K562 (cell line): Measurements from ENCODE around the gene NACAD. TPM values are rescaled to one million over a fixed set of nuclear protein-coding genes. Genes with fewer than 3 reads are reported as not detected.

Source experiments
- ATAC-seq: fragments of 200-7000 bp; cut with Tn5 transposase; 3 replicates; pipeline ENCODE4 v1.9.1; 2020; ENCODE audit warnings: moderate library complexity
- BruUV-seq: library from RNA; stranded (reverse); fragments of 400-500 nt; replicated peaks from 2 replicates; lab custom pipeline; 2021; lab: Mats Ljungman, UMichigan
- CTCF ChIA-PET: fragments of 300-600 bp; formaldehyde crosslinking; extraction: SDS; loops from one replicate; lab custom pipeline; 2021; ENCODE audit warnings: low intra/inter-chr PET ratio; lab: Yijun Ruan, JAX
- POLR2A ChIA-PET: fragments of 300-600, 350-650 bp; sonication (Branson Sonifier 250); formaldehyde crosslinking; extraction: SDS; loops from one replicate; lab custom pipeline; 2021; ENCODE audit warnings: antibody characterized with exemption, inconsistent platforms; lab: Yijun Ruan, JAX
- DNase-seq, 4 experiments: peaks; one replicate each; pipeline versions ENCODE4 v3.0.0 to v3.0.0-alpha.2; 2011 to 2018; ENCODE audit warnings: low spot score in 3 of 4, mixed read lengths in 3 of 4; ENCODE audit errors: extremely low read depth in 1 of 4
- FAIRE-seq: peaks from 2 replicates; lab custom pipeline; 2011; peaks lifted over from hg19 to GRCh38; lab: Jason Lieb, UNC
- H2AFZ ChIP-seq: 2 replicates; pipeline ENCODE4 v1.6.0; 2011; ENCODE audit warnings: low read depth, low read length, control low read depth, inconsistent platforms
- H3K27ac ChIP-seq: fragments of 200-600 bp; 3 replicates; pipeline ENCODE4 v1.8.0; 2011; ENCODE audit warnings: low read depth, mild to moderate bottlenecking, control low read depth, inconsistent platforms, low read length, moderate library complexity, mixed read lengths; ENCODE audit errors: extremely low read depth
- H3K27me3 ChIP-seq, 2 experiments: fragments of 300-600 bp in 1 of 2; 2 replicates in 1 of 2; 3 replicates in 1 of 2; pipeline versions ENCODE4 v1.6.0 to v1.8.0; 2011; ENCODE audit warnings: inconsistent platforms in 2 of 2, low read length in 2 of 2, mild to moderate bottlenecking in 1 of 2, mixed read lengths in 1 of 2, moderate library complexity in 1 of 2; ENCODE audit not compliant: control insufficient read depth in 2 of 2, insufficient read depth in 2 of 2
- H3K36me3 ChIP-seq: fragments of 300-600 bp; 3 replicates; pipeline ENCODE4 v1.8.0; 2011; ENCODE audit warnings: mild to moderate bottlenecking, low read length, inconsistent platforms; ENCODE audit not compliant: control insufficient read depth, insufficient read depth
- H3K4me1 ChIP-seq, 2 experiments: fragments of 200-600 bp in 1 of 2; replicated peaks in 1 of 2; 2 replicates in 1 of 2; 3 replicates in 1 of 2; pipeline versions ENCODE4 v1.5.1 to v1.8.0; 2011; ENCODE audit warnings: inconsistent platforms in 2 of 2, low read length in 2 of 2, mild to moderate bottlenecking in 1 of 2, mixed read lengths in 1 of 2, moderate library complexity in 1 of 2; ENCODE audit not compliant: control insufficient read depth in 2 of 2, insufficient read depth in 2 of 2
- H3K4me2 ChIP-seq: 2 replicates; pipeline ENCODE4 v1.6.1; 2011; ENCODE audit warnings: low read length, control low read depth, inconsistent platforms, mixed read lengths; ENCODE audit not compliant: insufficient read depth
- H3K4me3 ChIP-seq: fragments of 200-600 bp; sonication (generic), shearing (Covaris generic); 2 replicates; pipeline ENCODE4 v1.5.1; 2016; ENCODE audit warnings: control low read depth, inconsistent platforms
- H3K79me2 ChIP-seq: fragments of 200-600 bp; 3 replicates; pipeline ENCODE4 v1.8.0; 2011; ENCODE audit warnings: low read length, inconsistent platforms; ENCODE audit not compliant: control insufficient read depth, insufficient read depth
- H3K9ac ChIP-seq, 2 experiments: 2 replicates each; pipeline versions ENCODE4 v1.6.0 to v1.6.1; 2011; ENCODE audit warnings: low read depth in 2 of 2, low read length in 2 of 2, control low read depth in 1 of 2, inconsistent platforms in 1 of 2, mild to moderate bottlenecking in 1 of 2, mixed read lengths in 1 of 2; ENCODE audit not compliant: insufficient read depth in 1 of 2
- H3K9me1 ChIP-seq: one replicate; pipeline ENCODE4 v1.6.0; 2011; ENCODE audit warnings: inconsistent platforms, mild to moderate bottlenecking, low read length, moderate library complexity; ENCODE audit not compliant: control insufficient read depth, insufficient read depth
- H3K9me3 ChIP-seq: replicated peaks from 2 replicates; pipeline ENCODE4 v1.5.1; 2011; ENCODE audit warnings: low read depth, low read length, inconsistent platforms; ENCODE audit not compliant: control insufficient read depth, insufficient read depth
- H4K20me1 ChIP-seq: replicated peaks from 2 replicates; pipeline ENCODE4 v1.6.1; 2011; ENCODE audit warnings: low read length, inconsistent platforms, mixed read lengths; ENCODE audit not compliant: control insufficient read depth, insufficient read depth
- GABPB1 ChIP-seq: sonication (generic); formaldehyde crosslinking; IDR thresholded peaks from 2 replicates; pipeline ENCODE4 v1.8.0; 2022; ENCODE audit warnings: mild to moderate bottlenecking, missing genetic modification reagents
- GTF2E2 ChIP-seq: fragments of 200-800 bp; sonication (Bioruptor generic); IDR thresholded peaks from 2 replicates; pipeline ENCODE4 v1.6.1; 2016; ENCODE audit warnings: missing genetic modification characterization, missing compliant biosample characterization
- HDGF ChIP-seq: fragments of 450-650 bp; IDR thresholded peaks from 2 replicates; pipeline ENCODE4 v1.6.1; 2016
- HNRNPK ChIP-seq: fragments of 200-400 bp; formaldehyde crosslinking; IDR thresholded peaks from one replicate; pipeline ENCODE4 v1.6.1; 2018; ENCODE audit warnings: mild to moderate bottlenecking, low read depth, low read length; ENCODE audit not compliant: poor library complexity, severe bottlenecking
- MIER1 ChIP-seq: fragments of 450-650 bp; IDR thresholded peaks from 2 replicates; pipeline ENCODE4 v1.6.1; 2016; ENCODE audit warnings: antibody characterized with exemption, mild to moderate bottlenecking, low read depth
- RUNX1 ChIP-seq: sonication (generic); IDR thresholded peaks from 2 replicates; pipeline ENCODE4 v1.6.1; 2016; ENCODE audit warnings: antibody characterized with exemption, low read depth
- SAP30 ChIP-seq: fragments of 200-600 bp; sonication (generic); IDR thresholded peaks from 2 replicates; pipeline ENCODE4 v1.6.1; 2012; ENCODE audit warnings: borderline replicate concordance, low read depth, mild to moderate bottlenecking, moderate library complexity, low read length, control low read depth, inconsistent platforms; ENCODE audit not compliant: insufficient read depth, poor library complexity, severe bottlenecking
- SREBF2 ChIP-seq: sonication (generic); formaldehyde crosslinking; IDR thresholded peaks from 2 replicates; pipeline ENCODE4 v1.4.0; 2020; ENCODE audit warnings: mild to moderate bottlenecking, missing genetic modification reagents
- SRSF7 ChIP-seq: fragments of 200-400 bp; formaldehyde crosslinking; optimal IDR thresholded peaks from 2 replicates; pipeline ENCODE3; 2017; ENCODE audit warnings: mild to moderate bottlenecking, low read depth, low read length
- TAF1 ChIP-seq: IDR thresholded peaks from 2 replicates; pipeline ENCODE4 v1.6.1; 2011; ENCODE audit warnings: mild to moderate bottlenecking, low read length, moderate library complexity; ENCODE audit not compliant: insufficient read depth, control insufficient read depth, severe bottlenecking; ENCODE audit errors: extremely low read depth
- TBL1XR1 ChIP-seq, 2 experiments: IDR thresholded peaks; 2 replicates each; pipeline ENCODE4 v1.6.1; 2012; ENCODE audit warnings: improper control_type of control experiment in 2 of 2, low read length in 2 of 2, mild to moderate bottlenecking in 1 of 2
- ZNF41 ChIP-seq: fragments of 250-450 bp; sonication (Bioruptor Pico); conservative IDR thresholded peaks from 2 replicates; pipeline ENCODE4 v1.4.0; 2020; ENCODE audit warnings: mild to moderate bottlenecking
- WGBS: fragments of 100-300 bp; shearing (Covaris generic); methylation state at CpG from one replicate; pipeline ENCODE4 v1.1.6; 2016; ENCODE audit warnings: low coverage, mixed read lengths; ENCODE audit not compliant: insufficient coverage; ENCODE audit errors: missing lambda C conversion rate; 5-methylcytosine and 5-hydroxymethylcytosine counted together
- in situ Hi-C: fragments of 300-500 bp; cut with MboI; formaldehyde crosslinking; loops from 4 replicates; pipeline ENCODE4 v1.15.0; 2018; ENCODE audit warnings: inconsistent platforms, mixed read lengths
- intact Hi-C: fragments of 100-400 bp; cut with micrococcal nuclease; formaldehyde crosslinking; loops from 2 replicates; pipeline ENCODE4 v1.14.2; 2022
- polyA plus RNA-seq, 8 experiments: library from polyadenylated mRNA; depleted of rRNA in 4 of 8; stranded (reverse) in 5 of 8; unstranded in 3 of 8; fragments of >200 nt; fragmentation: Nextera tagmentation in 2 of 8; fragmentation: Illumina TruSeq in 1 of 8; extraction: Ambion mirVana in 2 of 8; extraction: Trizol in 1 of 8; gene quantifications; 2 replicates each; pipeline versions ENCODE4 v1.2.1 to v1.2.3, GENCODE V29; 2011 to 2014; ENCODE audit warnings: inconsistent platforms in 1 of 8, missing spikeins in 1 of 8
- total RNA-seq, 7 experiments: library from RNA; depleted of rRNA in 6 of 7; stranded (reverse); fragments of >200 nt in 6 of 7; fragmentation: Illumina TruSeq in 2 of 7; extraction: Trizol in 2 of 7; gene quantifications; 2 replicates each; pipeline versions ENCODE4 v1.2.1 to v1.2.3, GENCODE V29; 2011 to 2021; ENCODE audit warnings: low replicate concordance in 1 of 7
- TF ChIP-seq, protein P1 (sequence below): sonication (generic); IDR thresholded peaks from 2 replicates; pipeline ENCODE4 v1.6.1; 2016
- TF ChIP-seq, protein P2 (sequence below): IDR thresholded peaks from 3 replicates; pipeline ENCODE4 v1.6.1; 2011; ENCODE audit warnings: borderline replicate concordance, mild to moderate bottlenecking, moderate library complexity; ENCODE audit not compliant: insufficient read length; ENCODE audit errors: extremely low read depth
- TF ChIP-seq, protein P3 (sequence below): fragments of 250-450 bp; sonication (Bioruptor Pico); IDR thresholded peaks from 2 replicates; pipeline ENCODE4 v1.8.0; 2021; ENCODE audit warnings: mild to moderate bottlenecking, moderate library complexity
- TF ChIP-seq, protein P4 (sequence below): fragments of 250-450 bp; sonication (Bioruptor Pico); IDR thresholded peaks from 2 replicates; pipeline ENCODE4 v1.8.0; 2022; ENCODE audit warnings: moderate library complexity, mild to moderate bottlenecking, inconsistent platforms

The NACAD gene
- total and polyA plus RNA-seq, 9 of the 15 experiments (the other 6 are each of a cell fraction or from before 2014, with no cell fraction given) = under 0.01 to 0.03 (median 0.02) TPM; not detected in 5

DNA sequence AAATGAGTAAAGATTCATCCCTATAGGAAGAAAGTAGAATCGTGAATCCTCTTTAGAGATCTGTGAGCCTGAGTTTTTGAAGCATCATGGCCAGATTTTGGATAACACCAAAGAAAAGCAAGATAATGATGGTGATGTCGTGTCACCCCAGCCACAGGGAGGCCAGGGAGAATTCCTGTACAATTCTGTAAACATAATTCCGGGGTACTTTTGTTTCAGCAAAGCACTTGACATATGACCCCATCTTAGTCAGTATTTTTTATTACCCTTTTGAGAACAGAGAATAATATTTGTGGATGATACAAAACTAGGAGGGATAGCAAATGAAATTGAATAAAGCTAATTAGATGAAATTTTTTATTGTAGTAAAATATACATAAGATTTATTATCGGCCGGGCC, 33.8 kb downstream of the NACAD start:
- FAIRE-seq (no peak), DNase-seq (no peak), ATAC-seq (no peak)
- ChIA-PET CTCF (no interaction called here), POLR2A (interaction anchor here (0.5 to 1.4 kb wide), 4 partner anchors 9 to 70 kb away, joined by 3 to 5 read pairs (median 3); partner anchors contain the start of gene TBRG4)
- H3K36me3 ChIP-seq = peaks cover 25% of the 10 kb centered on the region; the same call in 2 of the 3 replicates
- no peak overlapping the region for H3K4me3 ChIP-seq
- H3K9me3 ChIP-seq = no peaks in the 10 kb centered on the region
- BruUV-seq = no TSS peak
- no peak overlapping the region for H3K9ac ChIP-seq
- 75% methylated on average over 5 of the region's 5 CpGs for WGBS
- intact Hi-C loops (no loop called here), in situ Hi-C loops (no loop called here)
- no peak overlapping the region for H2AFZ ChIP-seq
- H3K27me3 ChIP-seq = no peaks in the 10 kb centered on the region
- no peaks in the 10 kb centered on the region for H4K20me1 ChIP-seq
- no peaks in the 10 kb centered on the region for H3K4me1 ChIP-seq
- no peaks in the 10 kb centered on the region for H3K9me1 ChIP-seq
- H3K79me2 ChIP-seq = peaks cover 17% of the 10 kb centered on the region
- H3K27ac ChIP-seq = no peak overlapping the region
- H3K4me2 ChIP-seq = no peak overlapping the region
- TF ChIP-seq HDGF (no peak), HNRNPK (no peak), GABPB1 (CRISPR knock-in tag) (no peak), RUNX1 (no peak), MIER1 (no peak), GTF2E2 (tag) (no peak), TAF1 (no peak), ZNF41 (CRISPR knock-in tag) (no peak), SREBF2 (CRISPR knock-in tag) (no peak), TBL1XR1 (IDR thresholded peaks at IDR 0.05; ENCODE audit: low read length in 2 of 2) (no peak), SAP30 (no peak), SRSF7 (no peak)
- TF ChIP-seq, protein P1, sequence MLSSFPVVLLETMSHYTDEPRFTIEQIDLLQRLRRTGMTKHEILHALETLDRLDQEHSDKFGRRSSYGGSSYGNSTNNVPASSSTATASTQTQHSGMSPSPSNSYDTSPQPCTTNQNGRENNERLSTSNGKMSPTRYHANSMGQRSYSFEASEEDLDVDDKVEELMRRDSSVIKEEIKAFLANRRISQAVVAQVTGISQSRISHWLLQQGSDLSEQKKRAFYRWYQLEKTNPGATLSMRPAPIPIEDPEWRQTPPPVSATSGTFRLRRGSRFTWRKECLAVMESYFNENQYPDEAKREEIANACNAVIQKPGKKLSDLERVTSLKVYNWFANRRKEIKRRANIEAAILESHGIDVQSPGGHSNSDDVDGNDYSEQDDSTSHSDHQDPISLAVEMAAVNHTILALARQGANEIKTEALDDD = no peak
- TF ChIP-seq, protein P2, sequence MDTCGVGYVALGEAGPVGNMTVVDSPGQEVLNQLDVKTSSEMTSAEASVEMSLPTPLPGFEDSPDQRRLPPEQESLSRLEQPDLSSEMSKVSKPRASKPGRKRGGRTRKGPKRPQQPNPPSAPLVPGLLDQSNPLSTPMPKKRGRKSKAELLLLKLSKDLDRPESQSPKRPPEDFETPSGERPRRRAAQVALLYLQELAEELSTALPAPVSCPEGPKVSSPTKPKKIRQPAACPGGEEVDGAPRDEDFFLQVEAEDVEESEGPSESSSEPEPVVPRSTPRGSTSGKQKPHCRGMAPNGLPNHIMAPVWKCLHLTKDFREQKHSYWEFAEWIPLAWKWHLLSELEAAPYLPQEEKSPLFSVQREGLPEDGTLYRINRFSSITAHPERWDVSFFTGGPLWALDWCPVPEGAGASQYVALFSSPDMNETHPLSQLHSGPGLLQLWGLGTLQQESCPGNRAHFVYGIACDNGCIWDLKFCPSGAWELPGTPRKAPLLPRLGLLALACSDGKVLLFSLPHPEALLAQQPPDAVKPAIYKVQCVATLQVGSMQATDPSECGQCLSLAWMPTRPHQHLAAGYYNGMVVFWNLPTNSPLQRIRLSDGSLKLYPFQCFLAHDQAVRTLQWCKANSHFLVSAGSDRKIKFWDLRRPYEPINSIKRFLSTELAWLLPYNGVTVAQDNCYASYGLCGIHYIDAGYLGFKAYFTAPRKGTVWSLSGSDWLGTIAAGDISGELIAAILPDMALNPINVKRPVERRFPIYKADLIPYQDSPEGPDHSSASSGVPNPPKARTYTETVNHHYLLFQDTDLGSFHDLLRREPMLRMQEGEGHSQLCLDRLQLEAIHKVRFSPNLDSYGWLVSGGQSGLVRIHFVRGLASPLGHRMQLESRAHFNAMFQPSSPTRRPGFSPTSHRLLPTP = no peak
- TF ChIP-seq, protein P3, sequence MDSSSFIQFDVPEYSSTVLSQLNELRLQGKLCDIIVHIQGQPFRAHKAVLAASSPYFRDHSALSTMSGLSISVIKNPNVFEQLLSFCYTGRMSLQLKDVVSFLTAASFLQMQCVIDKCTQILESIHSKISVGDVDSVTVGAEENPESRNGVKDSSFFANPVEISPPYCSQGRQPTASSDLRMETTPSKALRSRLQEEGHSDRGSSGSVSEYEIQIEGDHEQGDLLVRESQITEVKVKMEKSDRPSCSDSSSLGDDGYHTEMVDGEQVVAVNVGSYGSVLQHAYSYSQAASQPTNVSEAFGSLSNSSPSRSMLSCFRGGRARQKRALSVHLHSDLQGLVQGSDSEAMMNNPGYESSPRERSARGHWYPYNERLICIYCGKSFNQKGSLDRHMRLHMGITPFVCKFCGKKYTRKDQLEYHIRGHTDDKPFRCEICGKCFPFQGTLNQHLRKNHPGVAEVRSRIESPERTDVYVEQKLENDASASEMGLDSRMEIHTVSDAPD (CRISPR knock-in tag) = no peak
- TF ChIP-seq, protein P4, sequence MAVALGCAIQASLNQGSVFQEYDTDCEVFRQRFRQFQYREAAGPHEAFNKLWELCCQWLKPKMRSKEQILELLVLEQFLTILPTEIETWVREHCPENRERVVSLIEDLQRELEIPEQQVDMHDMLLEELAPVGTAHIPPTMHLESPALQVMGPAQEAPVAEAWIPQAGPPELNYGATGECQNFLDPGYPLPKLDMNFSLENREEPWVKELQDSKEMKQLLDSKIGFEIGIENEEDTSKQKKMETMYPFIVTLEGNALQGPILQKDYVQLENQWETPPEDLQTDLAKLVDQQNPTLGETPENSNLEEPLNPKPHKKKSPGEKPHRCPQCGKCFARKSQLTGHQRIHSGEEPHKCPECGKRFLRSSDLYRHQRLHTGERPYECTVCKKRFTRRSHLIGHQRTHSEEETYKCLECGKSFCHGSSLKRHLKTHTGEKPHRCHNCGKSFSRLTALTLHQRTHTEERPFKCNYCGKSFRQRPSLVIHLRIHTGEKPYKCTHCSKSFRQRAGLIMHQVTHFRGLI = no peak
